Left ventricle myocardium inferior (tissue), 1 donor: ENCODE data around the gene TMEFF1. TPM values are rescaled to one million over a fixed set of nuclear protein-coding genes. Genes with fewer than 3 reads are reported as not detected.

Experiments
- DNase-seq: peaks from one replicate; pipeline ENCODE4 v3.0.0-alpha.2; 2020
- H3K27ac ChIP-seq: fragments of 200-600 bp; replicated peaks from 2 replicates; pipeline ENCODE4 v1.8.0; 2021
- H3K27me3 ChIP-seq: fragments of 200-600 bp; 2 replicates; pipeline ENCODE4 v1.8.0; 2021; ENCODE audit warnings: low read depth
- H3K36me3 ChIP-seq: fragments of 200-600 bp; 2 replicates; pipeline ENCODE4 v1.8.0; 2021
- H3K4me1 ChIP-seq: fragments of 200-600 bp; 2 replicates; pipeline ENCODE4 v1.8.0; 2021
- H3K4me3 ChIP-seq: fragments of 200-600 bp; 2 replicates; pipeline ENCODE4 v1.8.0; 2021; ENCODE audit warnings: mild to moderate bottlenecking, moderate library complexity
- H3K9me3 ChIP-seq: fragments of 200-600 bp; replicated peaks from 2 replicates; pipeline ENCODE4 v1.8.0; 2021
- intact Hi-C: fragments of 100-400 bp; cut with micrococcal nuclease; formaldehyde crosslinking; loops from one replicate; pipeline ENCODE4 v1.11.0; 2022
- total RNA-seq: library from RNA; stranded (reverse); fragmentation: NEBNext Ultra II Directional; extraction: Animal tissue kit (Norgen Biotek cat#: 25700); gene quantifications from one replicate; pipeline ENCODE4 v1.2.1, GENCODE V29; 2021
- TF ChIP-seq, protein P1 (sequence below): fragments of 200-600 bp; IDR thresholded peaks from 2 replicates; pipeline ENCODE4 v1.8.0; 2021; ENCODE audit warnings: antibody characterized with exemption, mild to moderate bottlenecking, borderline replicate concordance
- donor health status: DM: no; HTN: yes; CAD: no; lungs with severe emphysema.

TMEFF1 gene
- total RNA-seq, 1 donor from 2014 or later = not detected

DNA sequence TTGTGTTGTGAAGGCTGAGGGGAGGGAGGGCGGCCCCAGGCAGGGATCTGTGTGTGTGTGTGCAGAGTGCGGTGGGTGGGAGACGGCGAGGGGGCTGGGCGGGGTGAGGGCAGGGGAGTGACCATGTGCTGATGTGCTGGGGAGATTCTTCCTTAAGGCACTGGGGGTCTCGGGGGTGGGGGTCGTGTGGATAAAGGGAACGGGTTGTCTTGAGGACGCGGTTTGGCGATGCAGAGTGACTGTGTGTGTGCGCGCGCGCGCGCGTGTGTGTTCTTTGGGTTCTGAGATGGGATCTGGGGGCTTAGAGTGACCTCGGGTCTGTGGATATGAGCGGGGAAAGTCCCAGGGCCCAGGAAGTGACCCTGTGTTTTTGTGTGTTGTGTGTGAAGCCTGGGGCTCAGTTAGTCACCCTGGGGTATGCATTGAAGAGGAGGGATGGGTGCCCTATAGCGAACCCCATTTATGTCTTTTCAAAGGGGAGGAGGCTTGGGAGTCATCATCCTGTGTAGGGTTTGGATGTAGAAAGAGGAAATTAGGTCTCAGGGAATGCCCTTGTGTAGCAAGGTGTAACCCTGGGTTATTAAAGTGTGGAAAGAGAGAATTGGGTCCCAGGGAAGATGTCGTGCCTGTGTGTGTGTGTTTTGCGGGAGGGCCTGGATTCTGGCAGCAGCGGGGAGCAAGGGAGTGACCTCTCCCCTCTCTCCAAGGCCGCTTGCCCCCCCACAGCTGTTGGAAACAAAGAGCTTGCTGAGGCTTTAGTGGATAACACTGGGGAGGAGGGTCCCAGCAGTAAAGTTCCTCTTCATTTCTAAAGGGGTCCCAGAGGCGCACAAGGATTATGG lies 1.4 kb downstream of the TMEFF1 start:
- peaks cover 11% of the 10 kb centered on the region for H3K27me3 ChIP-seq
- H3K36me3 ChIP-seq = no peaks in the 10 kb centered on the region
- no peak for DNase-seq
- H3K4me3 ChIP-seq = peak overlapping the region; percentile 75
- TF ChIP-seq, protein P1, sequence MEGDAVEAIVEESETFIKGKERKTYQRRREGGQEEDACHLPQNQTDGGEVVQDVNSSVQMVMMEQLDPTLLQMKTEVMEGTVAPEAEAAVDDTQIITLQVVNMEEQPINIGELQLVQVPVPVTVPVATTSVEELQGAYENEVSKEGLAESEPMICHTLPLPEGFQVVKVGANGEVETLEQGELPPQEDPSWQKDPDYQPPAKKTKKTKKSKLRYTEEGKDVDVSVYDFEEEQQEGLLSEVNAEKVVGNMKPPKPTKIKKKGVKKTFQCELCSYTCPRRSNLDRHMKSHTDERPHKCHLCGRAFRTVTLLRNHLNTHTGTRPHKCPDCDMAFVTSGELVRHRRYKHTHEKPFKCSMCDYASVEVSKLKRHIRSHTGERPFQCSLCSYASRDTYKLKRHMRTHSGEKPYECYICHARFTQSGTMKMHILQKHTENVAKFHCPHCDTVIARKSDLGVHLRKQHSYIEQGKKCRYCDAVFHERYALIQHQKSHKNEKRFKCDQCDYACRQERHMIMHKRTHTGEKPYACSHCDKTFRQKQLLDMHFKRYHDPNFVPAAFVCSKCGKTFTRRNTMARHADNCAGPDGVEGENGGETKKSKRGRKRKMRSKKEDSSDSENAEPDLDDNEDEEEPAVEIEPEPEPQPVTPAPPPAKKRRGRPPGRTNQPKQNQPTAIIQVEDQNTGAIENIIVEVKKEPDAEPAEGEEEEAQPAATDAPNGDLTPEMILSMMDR = no peak
- no peak overlapping the region for H3K27ac ChIP-seq
- peaks cover 15% of the 10 kb centered on the region for H3K4me1 ChIP-seq
- intact Hi-C loops = no loop called here
- H3K9me3 ChIP-seq = no peaks in the 10 kb centered on the region

DNA sequence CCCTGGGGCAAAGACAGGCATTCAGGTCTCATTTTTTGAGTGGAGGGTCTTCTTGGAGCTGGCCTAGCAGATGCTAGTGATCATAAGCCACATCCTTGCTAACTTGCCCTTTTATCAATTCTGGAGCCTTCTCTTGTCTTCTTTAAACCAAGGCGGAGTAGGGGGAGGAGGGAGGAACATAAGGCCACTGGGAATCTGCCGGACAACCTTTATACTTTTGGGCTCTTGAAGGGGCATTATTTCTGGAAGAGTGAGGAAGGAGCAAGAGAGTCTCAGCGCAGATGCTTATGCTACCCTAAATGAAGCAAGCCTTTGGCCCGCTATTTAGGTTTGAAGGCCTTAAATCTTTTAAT lies 2.0 kb downstream of the TMEFF1 start:
- TF ChIP-seq, protein P1 = no peak
- intact Hi-C loops = no loop called here
- Histone ChIP-seq H3K4me3 (no peak overlapping the region), H3K4me1 (peaks cover 15% of the 10 kb centered on the region), H3K9me3 (no peaks in the 10 kb centered on the region), H3K27ac (no peak overlapping the region), H3K36me3 (no peaks in the 10 kb centered on the region), H3K27me3 (peaks cover 11% of the 10 kb centered on the region)
- no peak for DNase-seq

DNA sequence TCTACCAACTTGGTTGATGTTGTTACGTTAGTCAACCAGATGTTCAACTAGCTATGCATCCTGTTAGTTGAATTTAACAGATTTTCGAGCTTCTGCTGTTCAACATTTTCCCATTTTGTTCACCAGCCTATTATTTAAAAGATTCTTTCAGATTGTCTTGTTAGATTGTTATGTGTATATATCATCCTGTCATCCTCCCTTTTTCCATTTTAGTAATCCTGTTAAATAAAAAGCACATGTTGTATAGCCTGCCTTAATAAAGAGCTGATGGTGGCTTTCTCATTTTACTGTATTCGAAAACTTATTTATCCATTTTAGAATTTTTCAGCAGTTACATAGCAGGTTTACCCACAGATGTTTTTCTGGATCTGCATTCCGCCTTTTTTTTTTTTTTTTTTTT lies 4.3 kb downstream of the TMEFF1 start:
- H3K4me3 ChIP-seq = no peak overlapping the region
- TF ChIP-seq, protein P1 = no peak

DNA sequence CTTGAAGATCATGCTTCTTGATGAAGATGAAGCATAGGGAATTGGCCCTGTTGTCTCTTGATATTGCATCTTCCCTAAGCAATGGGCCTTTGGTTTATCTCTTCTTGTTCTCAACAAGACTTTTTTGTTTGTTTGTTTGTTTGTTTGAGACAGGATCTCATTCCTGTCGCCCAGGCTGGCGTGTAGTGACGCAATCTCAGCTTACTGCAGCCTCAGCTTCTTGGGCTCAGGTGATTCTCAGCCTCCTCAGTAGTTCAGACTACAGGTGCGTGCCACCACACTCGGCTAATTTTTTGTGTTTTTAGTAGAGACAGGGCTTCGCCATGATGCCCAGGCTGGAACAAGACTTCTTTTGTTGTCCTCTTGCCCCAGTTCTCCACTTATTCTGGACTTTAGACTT lies 5.2 kb downstream of the TMEFF1 start:
- no peak overlapping the region for H3K27ac ChIP-seq
- H3K9me3 ChIP-seq = no peaks in the 10 kb centered on the region
- peaks cover 11% of the 10 kb centered on the region for H3K4me1 ChIP-seq
- no peak for DNase-seq
- no peaks in the 10 kb centered on the region for H3K36me3 ChIP-seq
- intact Hi-C loops = no loop called here
- no peak overlapping the region for H3K4me3 ChIP-seq
- TF ChIP-seq, protein P1 = no peak
- peaks cover 11% of the 10 kb centered on the region for H3K27me3 ChIP-seq

More for the DNA sequence above, 4.3 kb downstream of the TMEFF1 start:
- peaks cover 11% of the 10 kb centered on the region for H3K27me3 ChIP-seq
- H3K36me3 ChIP-seq = no peaks in the 10 kb centered on the region
- no peak overlapping the region for H3K27ac ChIP-seq
- intact Hi-C loops = no loop called here
- no peak for DNase-seq
- peaks cover 15% of the 10 kb centered on the region for H3K4me1 ChIP-seq
- no peaks in the 10 kb centered on the region for H3K9me3 ChIP-seq

DNA sequence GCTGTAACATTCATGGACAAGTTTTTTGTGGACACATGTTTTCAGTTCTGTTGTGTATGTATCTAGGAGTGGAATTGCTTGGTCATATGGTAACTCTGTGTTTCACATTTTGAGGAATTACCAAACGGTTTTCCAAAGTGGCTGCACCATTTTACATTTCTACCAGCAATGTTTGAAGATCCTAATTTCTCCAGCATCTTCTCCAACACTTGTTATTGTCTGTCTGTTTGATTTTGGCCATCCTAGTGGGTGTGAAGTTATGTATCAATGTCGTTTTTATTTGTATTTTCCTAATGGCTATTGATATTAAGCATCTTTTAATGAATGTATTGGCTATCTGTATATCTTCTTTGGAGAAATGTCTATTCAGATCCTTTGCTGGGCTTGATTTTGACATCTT lies 6.9 kb downstream of the TMEFF1 start:
- Histone ChIP-seq H3K36me3 (no peaks in the 10 kb centered on the region), H3K27ac (no peak overlapping the region), H3K27me3 (no peaks in the 10 kb centered on the region), H3K4me3 (no peak overlapping the region), H3K9me3 (no peaks in the 10 kb centered on the region), H3K4me1 (no peaks in the 10 kb centered on the region)
- intact Hi-C loops = no loop called here
- no peak for DNase-seq
- TF ChIP-seq, protein P1 = no peak
